Osteocyte (in vitro differentiated cells): ENCODE data around the gene ALOX12B. TPM values are rescaled to one million over a fixed set of nuclear protein-coding genes. Genes with fewer than 3 reads are reported as not detected.

ENCODE experiments used
- DNase-seq: peaks from one replicate; pipeline ENCODE4 v3.0.0; 2021; ENCODE audit warnings: mixed read lengths; ENCODE audit not compliant: unreplicated experiment; ENCODE audit errors: extremely low spot score
- H3K27ac Mint-ChIP-seq: one replicate; pipeline ENCODE4 v1.8.0; 2021; ENCODE audit warnings: mild to moderate bottlenecking, mixed read lengths; ENCODE audit not compliant: unreplicated experiment
- H3K27me3 Mint-ChIP-seq: one replicate; pipeline ENCODE4 v1.8.0; 2021; ENCODE audit warnings: mixed read lengths; ENCODE audit not compliant: unreplicated experiment
- H3K36me3 Mint-ChIP-seq: one replicate; pipeline ENCODE4 v1.8.0; 2021; ENCODE audit warnings: mixed read lengths; ENCODE audit not compliant: unreplicated experiment
- H3K4me1 Mint-ChIP-seq: one replicate; pipeline ENCODE4 v1.8.0; 2021; ENCODE audit warnings: mixed read lengths; ENCODE audit not compliant: unreplicated experiment
- H3K4me3 Mint-ChIP-seq: one replicate; pipeline ENCODE4 v1.8.0; 2021; ENCODE audit warnings: mild to moderate bottlenecking, moderate library complexity, mixed read lengths; ENCODE audit not compliant: unreplicated experiment
- H3K9me3 Mint-ChIP-seq: one replicate; pipeline ENCODE4 v1.8.0; 2021; ENCODE audit warnings: mixed read lengths; ENCODE audit not compliant: unreplicated experiment
- total RNA-seq: library from RNA; stranded (reverse); gene quantifications from 2 replicates; pipeline ENCODE4 v1.2.1, GENCODE V29; 2021
- TF ChIP-seq, protein P1 (sequence below): fragments of 200-600 bp; sonication (generic); IDR thresholded peaks from 2 replicates; pipeline ENCODE4 v1.5.0; 2021; ENCODE audit warnings: antibody characterized with exemption, mild to moderate bottlenecking, moderate library complexity

ALOX12B gene
- total RNA-seq, 1 donor from 2014 or later, result not detected

DNA sequence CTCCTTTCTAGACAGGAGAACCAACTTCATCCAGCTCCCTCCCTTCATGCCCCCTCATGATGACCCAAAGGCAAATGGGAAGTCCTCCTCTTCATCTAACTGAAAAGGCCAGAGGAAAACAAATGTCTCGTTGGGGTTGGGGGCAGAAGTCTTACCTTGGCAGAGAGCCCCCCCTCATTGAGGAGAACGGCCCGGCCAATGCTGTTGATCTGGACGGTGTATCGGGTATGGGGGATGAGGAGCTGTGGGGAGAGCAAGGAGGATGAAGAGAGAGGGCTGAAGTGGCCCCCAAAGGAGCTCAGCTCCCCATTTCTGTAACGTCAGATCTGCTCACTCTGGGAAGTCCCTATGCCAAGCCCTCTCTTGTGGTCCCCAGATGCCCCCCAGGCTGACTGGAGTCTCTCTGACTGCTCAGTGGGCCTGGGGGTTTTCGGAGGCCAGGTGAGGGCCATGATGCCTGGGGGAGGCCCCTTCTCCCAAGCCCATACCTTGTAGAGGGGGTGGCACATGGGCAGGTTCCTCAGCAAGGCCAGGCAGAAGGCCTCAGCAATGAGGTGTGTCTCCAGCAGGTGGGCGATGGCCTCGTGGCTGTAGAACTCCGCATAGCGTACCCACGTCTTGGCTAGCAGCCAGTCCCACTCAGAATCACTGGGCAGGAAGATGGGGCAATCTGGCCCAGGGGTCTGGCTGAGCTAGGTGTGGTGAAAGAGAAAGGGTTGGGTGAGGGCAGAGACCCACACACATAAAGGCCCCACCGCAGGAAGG, 10.8 kb downstream of the ALOX12B start:
- TF ChIP-seq, protein P1, sequence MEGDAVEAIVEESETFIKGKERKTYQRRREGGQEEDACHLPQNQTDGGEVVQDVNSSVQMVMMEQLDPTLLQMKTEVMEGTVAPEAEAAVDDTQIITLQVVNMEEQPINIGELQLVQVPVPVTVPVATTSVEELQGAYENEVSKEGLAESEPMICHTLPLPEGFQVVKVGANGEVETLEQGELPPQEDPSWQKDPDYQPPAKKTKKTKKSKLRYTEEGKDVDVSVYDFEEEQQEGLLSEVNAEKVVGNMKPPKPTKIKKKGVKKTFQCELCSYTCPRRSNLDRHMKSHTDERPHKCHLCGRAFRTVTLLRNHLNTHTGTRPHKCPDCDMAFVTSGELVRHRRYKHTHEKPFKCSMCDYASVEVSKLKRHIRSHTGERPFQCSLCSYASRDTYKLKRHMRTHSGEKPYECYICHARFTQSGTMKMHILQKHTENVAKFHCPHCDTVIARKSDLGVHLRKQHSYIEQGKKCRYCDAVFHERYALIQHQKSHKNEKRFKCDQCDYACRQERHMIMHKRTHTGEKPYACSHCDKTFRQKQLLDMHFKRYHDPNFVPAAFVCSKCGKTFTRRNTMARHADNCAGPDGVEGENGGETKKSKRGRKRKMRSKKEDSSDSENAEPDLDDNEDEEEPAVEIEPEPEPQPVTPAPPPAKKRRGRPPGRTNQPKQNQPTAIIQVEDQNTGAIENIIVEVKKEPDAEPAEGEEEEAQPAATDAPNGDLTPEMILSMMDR, result no peak
- no peak overlapping the region for H3K27ac Mint-ChIP-seq
- no peaks in the 10 kb centered on the region for H3K9me3 Mint-ChIP-seq
- no peak for DNase-seq
- H3K36me3 Mint-ChIP-seq, result no peaks in the 10 kb centered on the region
- H3K4me3 Mint-ChIP-seq, result no peak overlapping the region
- H3K4me1 Mint-ChIP-seq, result peaks cover 23% of the 10 kb centered on the region
- peaks cover 64% of the 10 kb centered on the region for H3K27me3 Mint-ChIP-seq

DNA sequence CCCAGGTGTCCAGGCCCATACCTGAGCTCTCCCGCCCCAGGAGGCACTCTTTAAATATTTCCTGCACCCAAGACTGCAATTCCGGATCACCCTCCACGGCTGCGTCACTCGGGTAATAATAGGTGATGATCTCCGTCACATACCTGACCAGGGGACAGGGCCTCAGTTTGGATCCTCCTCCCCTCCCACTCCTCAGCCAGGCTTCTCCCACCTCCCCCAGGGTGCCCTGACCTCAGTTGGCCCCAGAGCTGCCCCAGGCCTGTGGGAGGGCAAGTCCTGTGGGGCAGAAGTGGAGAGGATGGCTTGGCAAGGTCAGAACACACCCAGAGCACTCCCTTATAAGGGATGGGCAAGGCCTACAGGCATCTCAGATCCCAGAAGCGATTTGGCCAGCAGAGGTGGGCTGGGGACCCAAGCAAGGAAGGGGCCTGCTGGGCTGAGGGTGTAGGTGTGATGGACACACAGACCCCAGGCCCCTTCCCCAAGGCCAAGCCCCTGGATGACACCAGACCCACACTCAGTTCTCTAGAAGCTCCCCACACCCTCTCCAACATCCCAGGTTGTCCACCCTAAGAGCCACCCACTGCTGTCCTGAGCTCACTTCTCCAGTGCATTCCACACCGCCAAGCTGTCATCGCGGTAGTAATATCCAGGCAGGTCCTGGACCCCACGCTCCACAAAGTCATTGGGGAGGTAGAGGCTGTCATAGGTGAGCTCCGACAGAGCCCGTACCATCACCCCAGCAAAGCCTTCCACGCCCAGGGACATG, 11.8 kb downstream of the ALOX12B start:
- Mint-ChIP-seq H3K27ac (no peak overlapping the region), H3K27me3 (peaks cover 74% of the 10 kb centered on the region), H3K4me1 (peaks cover 23% of the 10 kb centered on the region), H3K9me3 (no peaks in the 10 kb centered on the region), H3K4me3 (no peak overlapping the region), H3K36me3 (no peaks in the 10 kb centered on the region)
- no peak for DNase-seq
- TF ChIP-seq, protein P1, result no peak

DNA sequence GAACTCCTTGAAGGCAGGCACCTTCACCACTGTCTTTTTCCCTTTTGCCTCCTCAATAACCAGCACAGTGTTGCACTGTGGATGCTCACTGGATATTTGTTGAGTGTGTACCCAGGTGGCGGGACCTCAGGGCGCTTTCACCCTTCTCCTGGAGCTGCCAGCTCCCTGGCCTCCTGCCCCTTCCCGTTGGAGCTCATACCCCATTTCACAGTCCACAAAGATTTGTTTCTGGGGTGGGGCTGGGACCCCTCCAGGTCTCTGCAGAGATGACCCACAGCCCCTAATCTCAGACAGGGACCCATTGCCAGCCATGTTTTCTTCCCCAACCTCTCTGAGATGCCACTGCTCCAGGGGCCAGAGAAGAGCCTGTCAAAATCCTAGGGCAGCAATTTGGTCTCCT, 12.4 kb downstream of the ALOX12B start:
- DNase-seq, result no peak

DNA sequence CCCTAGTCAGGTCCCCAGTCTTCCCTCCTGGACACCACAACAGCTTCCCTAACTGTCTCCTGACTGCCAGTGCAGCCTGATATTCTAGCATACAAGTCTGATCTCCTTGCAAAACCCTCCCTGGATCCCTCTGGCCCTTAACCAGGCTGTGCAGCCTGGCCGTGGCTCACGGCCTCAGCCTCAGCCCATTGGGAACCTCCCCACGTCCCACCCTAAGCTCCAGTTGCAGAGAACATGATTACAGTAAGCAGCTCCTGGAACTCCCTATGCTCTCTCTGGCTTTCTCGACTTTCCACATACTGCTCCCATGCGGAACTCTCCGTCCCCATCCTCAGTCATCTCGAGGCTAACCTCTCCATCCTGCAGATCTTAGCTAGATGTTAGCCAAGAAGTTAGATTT, 13.0 kb downstream of the ALOX12B start:
- DNase-seq, result no peak
- Mint-ChIP-seq H3K4me1 (peaks cover 15% of the 10 kb centered on the region), H3K36me3 (no peaks in the 10 kb centered on the region), H3K27me3 (peaks cover 83% of the 10 kb centered on the region), H3K4me3 (no peak overlapping the region), H3K9me3 (no peaks in the 10 kb centered on the region), H3K27ac (no peak overlapping the region)
- TF ChIP-seq, protein P1, result no peak

More for the DNA sequence above, 12.4 kb downstream of the ALOX12B start:
- peaks cover 20% of the 10 kb centered on the region for H3K4me1 Mint-ChIP-seq
- no peaks in the 10 kb centered on the region for H3K36me3 Mint-ChIP-seq
- H3K27ac Mint-ChIP-seq, result no peak overlapping the region
- H3K4me3 Mint-ChIP-seq, result no peak overlapping the region
- no peaks in the 10 kb centered on the region for H3K9me3 Mint-ChIP-seq
- H3K27me3 Mint-ChIP-seq, result peaks cover 78% of the 10 kb centered on the region
- TF ChIP-seq, protein P1, result no peak
